RWPE1 (cell line): Measurements from ENCODE around the gene ANTKMT.

Experiments
- CTCF ChIA-PET: fragments of 350-600 bp; sonication (Branson Sonifier 250); formaldehyde crosslinking; extraction: SDS; loops from one replicate; lab custom pipeline; 2021; lab: Yijun Ruan, JAX
- POLR2A ChIA-PET: fragments of 400-600 bp; formaldehyde crosslinking; extraction: SDS; loops from one replicate; lab custom pipeline; 2020; ENCODE audit warnings: antibody characterized with exemption; ENCODE audit not compliant: low non-redundant PET; lab: Yijun Ruan, JAX
- DNase-seq: peaks from one replicate; pipeline ENCODE4 v3.0.0; 2012; ENCODE audit warnings: low spot score
- H3K27ac ChIP-seq: fragments of 450-650 bp; 2 replicates; pipeline ENCODE4 v1.5.1; 2017
- CTCF ChIP-seq: fragments of 450-650 bp; conservative IDR thresholded peaks from 2 replicates; pipeline ENCODE4 v1.5.1; 2017; ENCODE audit warnings: low read depth, mild to moderate bottlenecking

The ANTKMT gene

GRCh38 chr16:684071-684794, 36.7 kb upstream of the ANTKMT start, which contains the start of gene JMJD8:
TSS of gene JMJD8 (minus strand) at chr16:684334. CDS start at chr16:684319, 15 bp downstream.
- ChIA-PET CTCF (interaction anchor here (0.6 to 1.6 kb wide), 3 partner anchors 31 to 92 kb away, joined by 3 to 5 read pairs (median 3); partner anchors contain the start of gene METRN), POLR2A (interaction anchor here (0.6 to 1.2 kb wide), 3 partner anchors 11 to 612 kb away, joined by 3 to 5 read pairs (median 5); no protein-coding TSS in a partner anchor)
- DNase-seq, result peak; percentile 85
- no peak for TF ChIP-seq CTCF
- H3K27ac ChIP-seq, result peak within 1 kb of the TSS; percentile 94

GRCh38 chr16:684961-685696, 35.8 kb upstream of the ANTKMT start:
- H3K27ac ChIP-seq, result peak overlapping the region; percentile 94
- POLR2A ChIA-PET, result no interaction called here
- CTCF ChIA-PET, result interaction anchor here (0.7 to 1.6 kb wide), 3 partner anchors 14 to 93 kb away, joined by 3 to 5 read pairs (median 3); partner anchors contain the start of gene METRN
- no peak for DNase-seq
- no peak for TF ChIP-seq CTCF

- ChIA-PET CTCF (interaction anchor here (0.5 to 0.7 kb wide), 2 partner anchors 12 to 14 kb away, joined by 3 read pairs; no protein-coding TSS in a partner anchor), POLR2A (no interaction called here)
- peak; percentile 61 for TF ChIP-seq CTCF
- peak overlapping the region; percentile 94 for H3K27ac ChIP-seq
- no peak for DNase-seq
Measured at GRCh38 chr16:685967-686366, 35.0 kb upstream of the ANTKMT start.

- POLR2A ChIA-PET, result no interaction called here
- no peak for DNase-seq
- no peak for TF ChIP-seq CTCF
- CTCF ChIA-PET, result interaction anchor here (0.5 to 1.1 kb wide), 3 partner anchors 11 to 19 kb away, joined by 3 read pairs; partner anchors contain the start of gene RHOT2
- peak overlapping the region; percentile 94 for H3K27ac ChIP-seq
Measured at GRCh38 chr16:686459-687260, 34.3 kb upstream of the ANTKMT start.

- ChIA-PET POLR2A (no interaction called here), CTCF (interaction anchor here (0.6 to 1.1 kb wide), 2 partner anchors 14 to 20 kb away, joined by 3 read pairs; partner anchors contain the start of gene RHOT2)
- TF ChIP-seq CTCF, result no peak
- no peak for DNase-seq
- peak overlapping the region; percentile 84 for H3K27ac ChIP-seq
Measured at GRCh38 chr16:687499-687898, 33.4 kb upstream of the ANTKMT start.
